Measurements from ENCODE around the gene SIX2. TPM values are rescaled to one million over a fixed set of nuclear protein-coding genes. Genes with fewer than 3 reads are reported as not detected.
A peak's percentile ranks its signal among the peaks of the same experiment; 100 is the strongest.

Gene SIX2
- polyA plus RNA-seq, 1 donor (not counting 4 experiments of a cell fraction or from before 2014, with no cell fraction given): not detected

DNA sequence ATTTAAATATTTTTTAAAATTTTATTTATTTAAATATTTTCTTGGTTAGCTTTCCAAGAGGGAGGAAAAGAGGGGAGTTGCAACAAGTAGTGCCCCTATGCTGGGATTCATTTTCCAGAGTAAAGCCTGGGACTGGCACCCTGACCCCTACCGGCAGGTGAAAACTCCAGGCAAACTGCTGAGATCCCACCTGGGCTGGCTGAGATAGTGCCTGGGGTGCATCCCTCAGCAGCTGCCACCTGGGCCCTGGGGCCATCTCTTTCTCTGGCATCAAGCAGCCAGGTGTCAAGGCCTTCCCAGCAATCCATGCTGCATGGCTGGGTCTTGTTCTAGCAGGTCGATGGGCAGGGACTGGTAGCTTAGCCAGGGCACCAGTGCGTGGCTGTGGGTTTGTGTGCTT, 6.6 kb downstream of the SIX2 start:
- no peak for DNase-seq (ENCODE audit: low read depth, low spot score)
- Histone ChIP-seq H3K9me1 (ENCODE audit: control insufficient read depth, extremely low read depth, insufficient read depth, low read length) (no peaks in the 10 kb centered on the region), H2AFZ (ENCODE audit: control insufficient read depth, low read length) (no peak overlapping the region), H3K9ac (ENCODE audit: control insufficient read depth, extremely low read depth, insufficient read depth, low read length) (no peak overlapping the region), H3K4me3 (ENCODE audit: control insufficient read depth in 2 of 3, extremely low read depth in 1 of 3, insufficient read depth in 2 of 3, low read depth in 1 of 3, low read length in 3 of 3) (no peak overlapping the region), H3K9me3 (ENCODE audit: control insufficient read depth, low read depth, low read length) (no peaks in the 10 kb centered on the region), H3K4me2 (ENCODE audit: control insufficient read depth, extremely low read depth, insufficient read depth, low read depth, low read length) (no peak overlapping the region), H3K27ac (ENCODE audit: control insufficient read depth, insufficient read depth, low read length) (no peak overlapping the region), H3K27me3 (ENCODE audit: control insufficient read depth, extremely low read depth, insufficient read depth, low read length) (peaks cover 96% of the 10 kb centered on the region), H3K4me1 (ENCODE audit: control insufficient read depth, extremely low read depth, insufficient read depth, low read length) (no peaks in the 10 kb centered on the region), H3K79me2 (ENCODE audit: control insufficient read depth, insufficient read depth, low read length) (no peaks in the 10 kb centered on the region), H3K36me3 (ENCODE audit: control insufficient read depth in 2 of 2, extremely low read depth in 1 of 2, insufficient read depth in 2 of 2, low read length in 2 of 2) (no peaks in the 10 kb centered on the region), H4K20me1 (ENCODE audit: control insufficient read depth, extremely low read depth, insufficient read depth, low read length) (no peaks in the 10 kb centered on the region)
- TF ChIP-seq EZH2 (IDR thresholded peaks at IDR 0.05; ENCODE audit: low read length): peak; percentile 14
- TF ChIP-seq, protein P1, sequence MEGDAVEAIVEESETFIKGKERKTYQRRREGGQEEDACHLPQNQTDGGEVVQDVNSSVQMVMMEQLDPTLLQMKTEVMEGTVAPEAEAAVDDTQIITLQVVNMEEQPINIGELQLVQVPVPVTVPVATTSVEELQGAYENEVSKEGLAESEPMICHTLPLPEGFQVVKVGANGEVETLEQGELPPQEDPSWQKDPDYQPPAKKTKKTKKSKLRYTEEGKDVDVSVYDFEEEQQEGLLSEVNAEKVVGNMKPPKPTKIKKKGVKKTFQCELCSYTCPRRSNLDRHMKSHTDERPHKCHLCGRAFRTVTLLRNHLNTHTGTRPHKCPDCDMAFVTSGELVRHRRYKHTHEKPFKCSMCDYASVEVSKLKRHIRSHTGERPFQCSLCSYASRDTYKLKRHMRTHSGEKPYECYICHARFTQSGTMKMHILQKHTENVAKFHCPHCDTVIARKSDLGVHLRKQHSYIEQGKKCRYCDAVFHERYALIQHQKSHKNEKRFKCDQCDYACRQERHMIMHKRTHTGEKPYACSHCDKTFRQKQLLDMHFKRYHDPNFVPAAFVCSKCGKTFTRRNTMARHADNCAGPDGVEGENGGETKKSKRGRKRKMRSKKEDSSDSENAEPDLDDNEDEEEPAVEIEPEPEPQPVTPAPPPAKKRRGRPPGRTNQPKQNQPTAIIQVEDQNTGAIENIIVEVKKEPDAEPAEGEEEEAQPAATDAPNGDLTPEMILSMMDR (optimal IDR thresholded peaks at IDR 0.05 in 1 of 3, IDR thresholded peaks at IDR 0.05 in 1 of 3, conservative IDR thresholded peaks at IDR 0.05 in 1 of 3; ENCODE audit: extremely low read depth in 1 of 3, insufficient read depth in 2 of 3, low read length in 3 of 3): no peak
- dilution Hi-C loops (cut with MboI; ENCODE audit: extremely low pct_ligation_motif_present, low sequenced_read_pairs): no loop called here
- no peak for FAIRE-seq

DNA sequence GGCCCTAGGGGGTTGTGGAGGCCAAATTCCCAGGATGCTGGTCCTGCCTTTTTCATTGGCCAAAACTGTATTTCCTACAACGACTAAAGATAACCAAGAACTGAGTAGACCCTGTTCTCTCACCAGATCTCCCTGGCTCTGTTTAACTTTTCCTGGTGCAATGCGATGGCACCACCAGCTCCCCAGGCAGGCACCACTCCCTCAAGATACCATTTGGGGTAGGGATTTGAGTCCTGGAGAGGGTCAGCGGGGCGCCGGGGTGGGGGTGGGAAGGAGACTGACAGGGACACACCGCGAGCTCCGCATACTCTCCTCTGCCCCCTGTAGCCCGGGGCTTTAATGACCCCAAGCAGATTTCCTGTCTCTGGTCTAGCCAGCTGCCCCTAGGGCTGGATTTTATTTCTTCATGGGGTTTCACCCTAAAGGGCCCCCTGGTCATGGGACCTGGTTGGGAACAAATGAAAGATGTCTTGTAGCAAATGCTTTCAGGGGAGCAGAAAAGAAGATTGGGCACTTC, 7.3 kb downstream of the SIX2 start:
- dilution Hi-C loops (cut with MboI; ENCODE audit: extremely low pct_ligation_motif_present, low sequenced_read_pairs): no loop called here
- no peaks in the 10 kb centered on the region for H3K36me3 ChIP-seq (ENCODE audit: control insufficient read depth in 2 of 2, extremely low read depth in 1 of 2, insufficient read depth in 2 of 2, low read length in 2 of 2)
- no peak for FAIRE-seq

More for the DNA sequence above, 7.3 kb downstream of the SIX2 start:
- no peaks in the 10 kb centered on the region for H3K79me2 ChIP-seq (ENCODE audit: control insufficient read depth, insufficient read depth, low read length)
- no peak overlapping the region for H3K9ac ChIP-seq (ENCODE audit: control insufficient read depth, extremely low read depth, insufficient read depth, low read length)
- H3K4me1 ChIP-seq (ENCODE audit: control insufficient read depth, extremely low read depth, insufficient read depth, low read length): no peaks in the 10 kb centered on the region
- no peaks in the 10 kb centered on the region for H4K20me1 ChIP-seq (ENCODE audit: control insufficient read depth, extremely low read depth, insufficient read depth, low read length)
- TF ChIP-seq EZH2 (IDR thresholded peaks at IDR 0.05; ENCODE audit: low read length): no peak
- TF ChIP-seq, protein P1 (optimal IDR thresholded peaks at IDR 0.05 in 1 of 3, IDR thresholded peaks at IDR 0.05 in 1 of 3, conservative IDR thresholded peaks at IDR 0.05 in 1 of 3; ENCODE audit: extremely low read depth in 1 of 3, insufficient read depth in 2 of 3, low read length in 3 of 3): no peak
- no peak overlapping the region for H3K27ac ChIP-seq (ENCODE audit: control insufficient read depth, insufficient read depth, low read length)
- no peaks in the 10 kb centered on the region for H3K9me3 ChIP-seq (ENCODE audit: control insufficient read depth, low read depth, low read length)
- H3K27me3 ChIP-seq (ENCODE audit: control insufficient read depth, extremely low read depth, insufficient read depth, low read length): peaks cover 89% of the 10 kb centered on the region
- no peaks in the 10 kb centered on the region for H3K9me1 ChIP-seq (ENCODE audit: control insufficient read depth, extremely low read depth, insufficient read depth, low read length)
- H2AFZ ChIP-seq (ENCODE audit: control insufficient read depth, low read length): no peak overlapping the region
- peak overlapping the region in 1 of 3 experiments; percentile 44 for H3K4me3 ChIP-seq (ENCODE audit: control insufficient read depth in 2 of 3, extremely low read depth in 1 of 3, insufficient read depth in 2 of 3, low read depth in 1 of 3, low read length in 3 of 3)
- DNase-seq (ENCODE audit: low read depth, low spot score): no peak
- no peak overlapping the region for H3K4me2 ChIP-seq (ENCODE audit: control insufficient read depth, extremely low read depth, insufficient read depth, low read depth, low read length)

All from keratinocyte (primary cell).